Fibroblast of lung (primary cell): ENCODE data around the gene GRAP2. TPM values are rescaled to one million over a fixed set of nuclear protein-coding genes. Genes with fewer than 3 reads are reported as not detected.

ENCODE experiments used
- DNase-seq, 2 donors: peaks; one replicate each; pipeline versions ENCODE4 v3.0.0 to v3.0.0-alpha.2; 2010; ENCODE audit warnings: low read depth in 2 of 2
- H2AFZ ChIP-seq: 2 replicates; pipeline ENCODE4 v1.5.1; 2012; ENCODE audit warnings: low read length, control low read depth, inconsistent platforms
- H3K27ac ChIP-seq: 2 replicates; pipeline ENCODE4 v1.5.1; 2011; ENCODE audit warnings: low read length, control low read depth; ENCODE audit not compliant: insufficient read depth
- H3K27me3 ChIP-seq: 2 replicates; pipeline ENCODE4 v1.5.1; 2011; ENCODE audit warnings: mild to moderate bottlenecking, low read length; ENCODE audit not compliant: control insufficient read depth, insufficient read depth
- H3K36me3 ChIP-seq: 2 replicates; pipeline ENCODE4 v1.5.1; 2011; ENCODE audit warnings: low read length; ENCODE audit not compliant: control insufficient read depth, insufficient read depth
- H3K4me1 ChIP-seq: 2 replicates; pipeline ENCODE4 v1.5.1; 2011; ENCODE audit warnings: low read length; ENCODE audit not compliant: control insufficient read depth, insufficient read depth; ENCODE audit errors: extremely low read depth
- H3K4me2 ChIP-seq: 2 replicates; pipeline ENCODE4 v1.5.1; 2011; ENCODE audit warnings: low read length, control low read depth; ENCODE audit not compliant: insufficient read depth; ENCODE audit errors: extremely low read depth
- H3K4me3 ChIP-seq, 4 experiments: fragments of 200-600 bp in 1 of 4; sonication (generic) in 1 of 4; replicated peaks in 1 of 4; 2 replicates each; pipeline ENCODE4 v1.5.1; 2011 to 2016; ENCODE audit warnings: low read length in 4 of 4, low read depth in 3 of 4, mild to moderate bottlenecking in 3 of 4, control low read depth in 2 of 4, inconsistent platforms in 1 of 4, mixed read lengths in 1 of 4; ENCODE audit not compliant: insufficient read depth in 1 of 4; ENCODE audit errors: control extremely low read depth in 1 of 4
- H3K79me2 ChIP-seq: 2 replicates; pipeline ENCODE4 v1.5.1; 2012; ENCODE audit warnings: mild to moderate bottlenecking, low read length, inconsistent platforms; ENCODE audit not compliant: control insufficient read depth, insufficient read depth
- H3K9ac ChIP-seq: 2 replicates; pipeline ENCODE4 v1.5.1; 2011; ENCODE audit warnings: mild to moderate bottlenecking, low read length, control low read depth; ENCODE audit not compliant: insufficient read depth
- H3K9me3 ChIP-seq: 2 replicates; pipeline ENCODE4 v1.5.1; 2012; ENCODE audit warnings: low read depth, low read length; ENCODE audit not compliant: control insufficient read depth, insufficient read depth
- H4K20me1 ChIP-seq: 2 replicates; pipeline ENCODE4 v1.5.1; 2011; ENCODE audit warnings: low read length; ENCODE audit not compliant: control insufficient read depth, insufficient read depth; ENCODE audit errors: extremely low read depth
- EZH2 ChIP-seq: IDR thresholded peaks from 2 replicates; pipeline ENCODE4 v1.5.1; 2012; ENCODE audit warnings: low read length, control low read depth, mild to moderate bottlenecking; ENCODE audit errors: missing control alignments
- polyA plus RNA-seq, 2 donors: library from polyadenylated mRNA; depleted of rRNA in 1 of 2; stranded (reverse) in 1 of 2; unstranded in 1 of 2; fragments of >200 nt; gene quantifications; 2 replicates each; pipeline ENCODE4 v1.2.1, GENCODE V29; 2011 to 2012; ENCODE audit warnings: missing spikeins in 1 of 2
- total RNA-seq: library from RNA; depleted of rRNA; stranded (reverse); fragments of >200 nt; gene quantifications from 2 replicates; pipeline ENCODE4 v1.2.1, GENCODE V29; 2014
- TF ChIP-seq, protein P1 (sequence below), 2 donors: IDR thresholded peaks in 1 of 2; conservative IDR thresholded peaks in 1 of 2; 1 replicate in 1 of 2; 2 replicates in 1 of 2; pipeline ENCODE4 v1.5.1; 2011 to 2012; ENCODE audit warnings: low read length in 2 of 2, control low read depth in 1 of 2, inconsistent platforms in 1 of 2, low read depth in 1 of 2, mild to moderate bottlenecking in 1 of 2

Gene GRAP2
- total and polyA plus RNA-seq, 2 donors (not counting 1 experiment from before 2014, with no cell fraction given), result not detected

DNA sequence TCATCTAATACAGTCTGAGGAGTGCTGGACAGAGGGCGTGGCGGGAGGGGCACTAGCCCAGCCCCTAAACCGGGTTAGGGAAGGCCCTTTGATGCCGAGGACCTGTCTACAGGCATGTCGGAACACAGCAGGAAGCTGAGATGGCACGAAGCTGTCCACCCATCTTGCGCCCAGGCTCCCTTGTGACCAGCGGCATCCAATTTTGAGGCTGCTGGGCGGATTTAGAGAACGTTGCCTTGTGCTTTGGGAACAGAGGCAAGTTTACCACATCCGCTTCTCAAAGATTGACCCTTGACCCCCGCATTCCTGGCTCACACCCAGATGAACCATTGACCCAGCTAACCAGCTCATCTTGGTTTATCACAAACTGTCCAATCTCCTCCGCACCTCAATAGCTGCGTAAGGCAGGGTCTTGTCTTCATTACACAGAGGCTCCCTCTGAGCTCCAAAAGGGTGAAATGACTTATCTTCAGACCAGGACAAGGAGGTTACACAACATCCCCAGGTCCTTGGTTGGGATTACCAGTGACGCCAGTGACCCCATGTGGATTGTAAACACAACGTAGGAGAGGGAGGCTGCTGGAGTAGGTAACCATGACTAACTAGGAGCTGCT lies 98.4 kb downstream of the GRAP2 start:
- no peak overlapping the region for H3K27ac ChIP-seq
- no peaks in the 10 kb centered on the region for H3K9me3 ChIP-seq
- H3K4me1 ChIP-seq, result no peaks in the 10 kb centered on the region
- no peaks in the 10 kb centered on the region for H3K79me2 ChIP-seq
- no peak for TF ChIP-seq EZH2
- TF ChIP-seq, protein P1, sequence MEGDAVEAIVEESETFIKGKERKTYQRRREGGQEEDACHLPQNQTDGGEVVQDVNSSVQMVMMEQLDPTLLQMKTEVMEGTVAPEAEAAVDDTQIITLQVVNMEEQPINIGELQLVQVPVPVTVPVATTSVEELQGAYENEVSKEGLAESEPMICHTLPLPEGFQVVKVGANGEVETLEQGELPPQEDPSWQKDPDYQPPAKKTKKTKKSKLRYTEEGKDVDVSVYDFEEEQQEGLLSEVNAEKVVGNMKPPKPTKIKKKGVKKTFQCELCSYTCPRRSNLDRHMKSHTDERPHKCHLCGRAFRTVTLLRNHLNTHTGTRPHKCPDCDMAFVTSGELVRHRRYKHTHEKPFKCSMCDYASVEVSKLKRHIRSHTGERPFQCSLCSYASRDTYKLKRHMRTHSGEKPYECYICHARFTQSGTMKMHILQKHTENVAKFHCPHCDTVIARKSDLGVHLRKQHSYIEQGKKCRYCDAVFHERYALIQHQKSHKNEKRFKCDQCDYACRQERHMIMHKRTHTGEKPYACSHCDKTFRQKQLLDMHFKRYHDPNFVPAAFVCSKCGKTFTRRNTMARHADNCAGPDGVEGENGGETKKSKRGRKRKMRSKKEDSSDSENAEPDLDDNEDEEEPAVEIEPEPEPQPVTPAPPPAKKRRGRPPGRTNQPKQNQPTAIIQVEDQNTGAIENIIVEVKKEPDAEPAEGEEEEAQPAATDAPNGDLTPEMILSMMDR (conservative IDR thresholded peaks at IDR 0.05 in 1 of 2, IDR thresholded peaks at IDR 0.05 in 1 of 2; ENCODE audit: low read depth in 1 of 2, low read length in 2 of 2), result no peak
- H2AFZ ChIP-seq, result no peak overlapping the region
- H3K4me3 ChIP-seq, result no peak overlapping the region
- peaks cover 5% of the 10 kb centered on the region for H3K27me3 ChIP-seq
- no peaks in the 10 kb centered on the region for H3K36me3 ChIP-seq
- H3K9ac ChIP-seq, result no peak overlapping the region
- H4K20me1 ChIP-seq, result no peaks in the 10 kb centered on the region
- peak; percentile 50 to 66 for DNase-seq
- H3K4me2 ChIP-seq, result no peak overlapping the region

DNA sequence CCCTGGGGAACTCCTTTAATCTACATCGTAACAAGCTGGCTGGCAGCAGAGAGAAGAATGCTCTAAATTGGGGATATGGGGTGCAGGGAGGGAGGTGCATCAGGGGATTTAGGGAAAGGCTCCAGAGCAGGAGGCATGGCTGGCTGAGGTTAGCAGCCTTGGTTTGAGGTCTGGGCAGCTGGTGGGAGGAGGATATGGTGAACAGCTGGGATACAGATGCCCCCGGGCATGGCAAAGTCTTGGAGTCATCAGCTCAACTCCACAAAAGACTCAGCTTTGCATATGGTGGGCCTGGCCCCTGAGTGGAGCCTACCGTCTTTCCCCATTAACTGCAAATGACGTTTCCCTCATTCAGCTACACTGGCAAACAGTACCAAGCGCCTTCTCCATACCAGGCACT lies 99.3 kb downstream of the GRAP2 start:
- Histone ChIP-seq H2AFZ (no peak overlapping the region), H3K27ac (no peak overlapping the region), H3K4me3 (no peak overlapping the region), H3K79me2 (no peaks in the 10 kb centered on the region), H3K4me2 (no peak overlapping the region), H3K9ac (no peak overlapping the region), H3K9me3 (no peaks in the 10 kb centered on the region), H3K27me3 (peaks cover 3% of the 10 kb centered on the region), H4K20me1 (no peaks in the 10 kb centered on the region), H3K36me3 (no peaks in the 10 kb centered on the region), H3K4me1 (no peaks in the 10 kb centered on the region)
- TF ChIP-seq, protein P1 (conservative IDR thresholded peaks at IDR 0.05 in 1 of 2, IDR thresholded peaks at IDR 0.05 in 1 of 2; ENCODE audit: low read depth in 1 of 2, low read length in 2 of 2), result no peak
- no peak for TF ChIP-seq EZH2
- DNase-seq, result no peak

DNA sequence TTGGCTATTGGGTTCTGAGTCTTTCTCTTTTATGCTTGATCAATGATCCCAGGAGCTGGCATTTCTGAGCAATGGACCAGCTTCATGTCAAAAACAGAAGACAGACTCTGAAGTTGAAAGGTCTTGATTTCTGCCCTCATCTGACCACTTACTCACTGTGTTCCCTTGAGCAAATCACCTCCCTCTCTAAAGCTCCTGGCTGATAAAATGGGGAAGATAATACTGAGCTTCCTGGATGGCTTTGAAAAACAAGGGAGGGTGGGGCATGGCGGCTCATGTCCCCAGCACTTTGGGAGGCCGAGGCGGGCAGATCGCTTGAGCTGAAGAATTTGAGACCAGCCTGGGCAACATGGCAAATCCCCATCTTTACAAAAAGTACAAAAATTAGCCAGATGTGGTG lies 100.2 kb downstream of the GRAP2 start:
- no peak overlapping the region for H3K9ac ChIP-seq
- H2AFZ ChIP-seq, result no peak overlapping the region
- H3K9me3 ChIP-seq, result no peaks in the 10 kb centered on the region
- peaks cover 3% of the 10 kb centered on the region for H3K27me3 ChIP-seq
- no peaks in the 10 kb centered on the region for H4K20me1 ChIP-seq
- H3K4me1 ChIP-seq, result no peaks in the 10 kb centered on the region
- no peak for TF ChIP-seq EZH2
- TF ChIP-seq, protein P1 (conservative IDR thresholded peaks at IDR 0.05 in 1 of 2, IDR thresholded peaks at IDR 0.05 in 1 of 2; ENCODE audit: low read depth in 1 of 2, low read length in 2 of 2), result no peak
- no peak overlapping the region for H3K4me2 ChIP-seq
- no peaks in the 10 kb centered on the region for H3K79me2 ChIP-seq
- no peak overlapping the region for H3K27ac ChIP-seq
- no peaks in the 10 kb centered on the region for H3K36me3 ChIP-seq
- H3K4me3 ChIP-seq, result no peak overlapping the region
- no peak for DNase-seq
